Measurements from ENCODE around the gene ARHGAP15. TPM values are rescaled to one million over a fixed set of nuclear protein-coding genes. Genes with fewer than 3 reads are reported as not detected.

Gene ARHGAP15
- total RNA-seq, 1 donor from 2014 or later: 18.5 TPM

- ATAC-seq: no peak
- Histone ChIP-seq H3K27me3 (ENCODE audit: low read depth) (no peaks in the 10 kb centered on the region), H3K27ac (no peak overlapping the region), H3K4me3 (no peak overlapping the region), H3K4me1 (no peaks in the 10 kb centered on the region), H3K9me3 (no peaks in the 10 kb centered on the region), H3K36me3 (no peaks in the 10 kb centered on the region)
- DNase-seq: no peak
- TF ChIP-seq CTCF (IDR thresholded peaks at IDR 0.05): no peak
- intact Hi-C loops (cut with DNase I): no loop called here
Observed at GRCh38 chr2:143294068-143294467, 164.8 kb downstream of the ARHGAP15 start.

GRCh38 chr2:143296089-143296488 is 166.9 kb downstream of the ARHGAP15 start:
- no peaks in the 10 kb centered on the region for H3K9me3 ChIP-seq
- intact Hi-C loops (cut with DNase I): no loop called here

GRCh38 chr2:143297182-143297581 is 168.0 kb downstream of the ARHGAP15 start:
- DNase-seq: no peak
- H3K9me3 ChIP-seq: no peaks in the 10 kb centered on the region
- no peaks in the 10 kb centered on the region for H3K4me1 ChIP-seq
- intact Hi-C loops (cut with DNase I): no loop called here
- no peak overlapping the region for H3K4me3 ChIP-seq
- no peak overlapping the region for H3K27ac ChIP-seq
- no peak for TF ChIP-seq CTCF (IDR thresholded peaks at IDR 0.05)
- no peak for ATAC-seq
- no peaks in the 10 kb centered on the region for H3K36me3 ChIP-seq
- no peaks in the 10 kb centered on the region for H3K27me3 ChIP-seq (ENCODE audit: low read depth)

More at GRCh38 chr2:143296089-143296488, 166.9 kb downstream of the ARHGAP15 start:
- H3K27ac ChIP-seq: no peak overlapping the region
- H3K4me1 ChIP-seq: no peaks in the 10 kb centered on the region
- ATAC-seq (no peak), DNase-seq (no peak)
- no peak overlapping the region for H3K4me3 ChIP-seq
- H3K36me3 ChIP-seq: no peaks in the 10 kb centered on the region
- H3K27me3 ChIP-seq (ENCODE audit: low read depth): no peaks in the 10 kb centered on the region
- no peak for TF ChIP-seq CTCF (IDR thresholded peaks at IDR 0.05)

DNA sequence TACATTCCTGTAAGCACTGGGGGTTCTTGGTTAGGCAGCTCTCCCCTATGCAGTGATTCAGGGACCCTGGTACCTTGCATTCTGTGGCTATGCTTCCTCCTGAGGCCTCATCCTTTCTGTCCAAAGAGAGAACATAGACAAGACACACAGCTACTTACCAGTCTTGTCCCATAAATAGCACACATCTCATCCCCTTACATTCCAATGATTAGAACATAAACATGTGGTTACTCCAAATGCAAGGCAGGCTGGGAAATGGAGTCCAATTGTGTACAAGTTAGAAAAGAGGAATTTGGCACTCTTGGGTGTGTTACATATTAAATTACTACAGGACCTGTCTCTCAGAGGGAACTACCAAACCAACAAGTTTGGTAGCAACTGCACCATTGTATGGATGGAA is 171.3 kb downstream of the ARHGAP15 start:
- ATAC-seq (no peak), DNase-seq (no peak)
- intact Hi-C loops (cut with DNase I): no loop called here
- no peak for TF ChIP-seq CTCF (IDR thresholded peaks at IDR 0.05)
- Histone ChIP-seq H3K36me3 (no peaks in the 10 kb centered on the region), H3K4me1 (no peaks in the 10 kb centered on the region), H3K27ac (no peak overlapping the region), H3K9me3 (no peaks in the 10 kb centered on the region), H3K4me3 (no peak overlapping the region), H3K27me3 (ENCODE audit: low read depth) (no peaks in the 10 kb centered on the region)

DNA sequence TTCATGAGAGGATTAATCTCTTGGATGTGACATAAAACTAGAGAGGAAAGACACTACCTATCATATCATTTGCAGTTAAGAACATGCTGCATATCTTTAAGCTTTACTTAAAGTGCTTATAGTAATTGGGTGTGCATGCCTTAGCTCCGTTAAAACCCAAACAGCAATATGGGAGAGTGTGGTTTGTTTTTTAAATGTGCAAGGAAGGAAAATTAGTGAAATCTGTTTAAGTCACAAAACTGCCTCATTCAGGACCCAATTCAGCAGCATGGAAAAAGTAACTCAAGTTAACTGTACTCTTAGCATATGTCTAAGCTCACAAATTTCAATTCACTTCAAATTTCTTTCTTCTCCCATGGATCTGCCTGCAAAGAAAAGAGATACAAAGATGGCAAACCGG is 182.2 kb downstream of the ARHGAP15 start:
- ATAC-seq (no peak), DNase-seq (no peak)
- no peak overlapping the region for H3K4me3 ChIP-seq
- no peaks in the 10 kb centered on the region for H3K27me3 ChIP-seq (ENCODE audit: low read depth)
- no peaks in the 10 kb centered on the region for H3K9me3 ChIP-seq
- no peaks in the 10 kb centered on the region for H3K36me3 ChIP-seq
- no peak overlapping the region for H3K27ac ChIP-seq
- no peak for TF ChIP-seq CTCF (IDR thresholded peaks at IDR 0.05)
- no peaks in the 10 kb centered on the region for H3K4me1 ChIP-seq
- intact Hi-C loops (cut with DNase I): no loop called here

GRCh38 chr2:143312441-143312840 is 183.2 kb downstream of the ARHGAP15 start:
- no peaks in the 10 kb centered on the region for H3K4me1 ChIP-seq
- H3K4me3 ChIP-seq: no peak overlapping the region
- no peaks in the 10 kb centered on the region for H3K9me3 ChIP-seq
- H3K36me3 ChIP-seq: no peaks in the 10 kb centered on the region
- H3K27me3 ChIP-seq (ENCODE audit: low read depth): no peaks in the 10 kb centered on the region
- DNase-seq (no peak), ATAC-seq (no peak)
- H3K27ac ChIP-seq: no peak overlapping the region
- intact Hi-C loops (cut with DNase I): no loop called here
- no peak for TF ChIP-seq CTCF (IDR thresholded peaks at IDR 0.05)

Measured in lower lobe of right lung (tissue), 2 donors.